Uterus (tissue), 4 donors: ENCODE data around the gene TTC39B. TPM values are rescaled to one million over a fixed set of nuclear protein-coding genes. Genes with fewer than 3 reads are reported as not detected.
"Not testable (repeated sequence)": the region's sequence is repeated elsewhere in the genome, so short reads cannot be mapped to it uniquely, and the experiment has no call there.

Experiments
- DNase-seq, 2 donors: peaks; one replicate each; pipeline ENCODE4 v3.0.0-alpha.2; 2019 to 2020
- H3K27ac ChIP-seq, 2 donors: fragments of 200-600 bp; sonication (generic); 1 replicate in 1 of 2; 2 replicates in 1 of 2; pipeline ENCODE4 v1.5.1; 2016 to 2018
- H3K27me3 ChIP-seq, 2 donors: fragments of 200-600 bp; sonication (generic); one replicate each; pipeline ENCODE4 v1.5.1; 2018 to 2019; ENCODE audit warnings: control low read depth in 1 of 2
- H3K36me3 ChIP-seq, 2 donors: fragments of 200-600 bp; sonication (generic); one replicate each; pipeline ENCODE4 v1.5.1; 2019; ENCODE audit warnings: control low read depth in 1 of 2
- H3K4me1 ChIP-seq, 2 donors: fragments of 200-600 bp; sonication (generic); one replicate each; pipeline ENCODE4 v1.5.1; 2018 to 2019; ENCODE audit warnings: control low read depth in 1 of 2
- H3K4me3 ChIP-seq, 2 donors: fragments of 200-600 bp; sonication (generic); 1 replicate in 1 of 2; 2 replicates in 1 of 2; pipeline ENCODE4 v1.5.1; 2018 to 2019; ENCODE audit warnings: mild to moderate bottlenecking in 1 of 2
- H3K9me3 ChIP-seq, 2 donors: fragments of 200-600 bp; sonication (generic); one replicate each; pipeline ENCODE4 v1.5.1; 2019; ENCODE audit warnings: control low read depth in 1 of 2
- CTCF ChIP-seq, 4 experiments: fragments of 200-600 bp in 2 of 4; fragments of 450-650 bp in 2 of 4; sonication (generic) in 2 of 4; IDR thresholded peaks; one replicate each; pipeline ENCODE4 v1.5.1; 2016 to 2019; ENCODE audit warnings: antibody characterized with exemption in 4 of 4, mild to moderate bottlenecking in 2 of 4, moderate library complexity in 1 of 4
- POLR2A ChIP-seq, 2 donors: fragments of 450-650 bp; IDR thresholded peaks; one replicate each; pipeline ENCODE4 v1.6.1; 2016; ENCODE audit warnings: antibody characterized with exemption in 2 of 2, mild to moderate bottlenecking in 1 of 2, moderate library complexity in 1 of 2
- intact Hi-C: fragments of 100-400 bp; cut with DNase I; formaldehyde crosslinking; loops from one replicate; pipeline ENCODE4 v1.15.1; 2023; ENCODE audit warnings: low total_unique reads
- total RNA-seq, 4 donors: library from RNA; depleted of rRNA in 3 of 4; stranded (reverse); fragments of >200 nt in 3 of 4; gene quantifications; one replicate each; pipeline versions ENCODE4 v1.1.0 to v1.2.4, GENCODE V29; 2014 to 2023
- donor health status: DM: yes; HTN: yes; CAD: no.

The TTC39B gene
- total RNA-seq, 4 donors from 2014 or later, result 14.1 to 21.9 (median 19.6) TPM

DNA sequence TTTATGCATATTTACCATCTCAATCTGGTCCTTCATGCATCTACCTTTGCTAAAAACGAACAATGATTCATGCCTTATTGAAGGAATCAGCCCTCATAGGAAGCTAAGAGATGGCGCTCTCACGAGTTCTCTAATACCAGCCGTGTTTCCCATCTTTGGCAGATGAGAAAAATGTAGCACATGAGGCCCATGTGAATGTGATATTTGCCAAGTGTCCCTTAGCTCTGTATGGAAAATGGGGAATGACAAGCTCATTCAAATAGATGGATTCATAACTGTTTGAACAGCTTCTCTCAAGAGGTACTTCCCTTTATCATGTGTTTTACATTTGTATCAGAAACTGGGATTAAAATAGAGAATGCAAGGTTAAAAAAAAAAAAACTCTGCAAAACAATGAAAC is 66.1 kb downstream of the TTC39B start:
- Histone ChIP-seq H3K9me3 (no peaks in the 10 kb centered on the region), H3K36me3 (no peaks in the 10 kb centered on the region), H3K4me1 (peaks cover 0 to 3% of the 10 kb centered on the region in 2 donors), H3K27me3 (no peaks in the 10 kb centered on the region), H3K27ac (no peak overlapping the region), H3K4me3 (no peak overlapping the region)
- DNase-seq, result no peak
- no peak for TF ChIP-seq POLR2A (IDR thresholded peaks at IDR 0.05)
- TF ChIP-seq CTCF (IDR thresholded peaks at IDR 0.05), result no peak
- intact Hi-C loops, result no loop called here

GRCh38 chr9:15239816-15240215 is 67.2 kb downstream of the TTC39B start:
- no peak for DNase-seq
- TF ChIP-seq CTCF (IDR thresholded peaks at IDR 0.05) (no peak), POLR2A (IDR thresholded peaks at IDR 0.05) (no peak)
- no peaks in the 10 kb centered on the region for H3K27me3 ChIP-seq
- H3K4me1 ChIP-seq, result peaks cover 0 to 3% of the 10 kb centered on the region in 2 donors
- no peaks in the 10 kb centered on the region for H3K9me3 ChIP-seq
- intact Hi-C loops, result no loop called here
- H3K27ac ChIP-seq, result peak overlapping the region; percentile 48 to 55
- no peak overlapping the region for H3K4me3 ChIP-seq
- H3K36me3 ChIP-seq, result no peaks in the 10 kb centered on the region

GRCh38 chr9:15238646-15239045 is 68.4 kb downstream of the TTC39B start:
- intact Hi-C loops, result no loop called here
- Histone ChIP-seq H3K4me1 (peaks cover 0 to 3% of the 10 kb centered on the region in 2 donors), H3K27me3 (no peaks in the 10 kb centered on the region), H3K27ac (peak overlapping the region; percentile 3 to 48), H3K9me3 (no peaks in the 10 kb centered on the region), H3K4me3 (no peak overlapping the region), H3K36me3 (no peaks in the 10 kb centered on the region)
- DNase-seq, result no peak
- TF ChIP-seq POLR2A (IDR thresholded peaks at IDR 0.05) (no peak), CTCF (IDR thresholded peaks at IDR 0.05) (no peak)

GRCh38 chr9:15235658-15236057 is 71.4 kb downstream of the TTC39B start:
- Histone ChIP-seq H3K4me3 (no peak overlapping the region), H3K27ac (no peak overlapping the region), H3K36me3 (no peaks in the 10 kb centered on the region), H3K9me3 (no peaks in the 10 kb centered on the region), H3K27me3 (no peaks in the 10 kb centered on the region), H3K4me1 (no peaks in the 10 kb centered on the region)
- TF ChIP-seq CTCF (IDR thresholded peaks at IDR 0.05) (no peak), POLR2A (IDR thresholded peaks at IDR 0.05) (no peak)
- DNase-seq, result no peak
- intact Hi-C loops, result no loop called here

GRCh38 chr9:15233941-15234490 is 73.0 kb downstream of the TTC39B start:
- H3K4me3 ChIP-seq, intact Hi-C loops, H3K4me1 ChIP-seq, DNase-seq, H3K36me3 ChIP-seq, H3K27ac ChIP-seq, H3K9me3 ChIP-seq, H3K27me3 ChIP-seq: not testable (repeated sequence)

- H3K36me3 ChIP-seq, H3K4me1 ChIP-seq, H3K27me3 ChIP-seq, H3K4me3 ChIP-seq, H3K9me3 ChIP-seq, DNase-seq, H3K27ac ChIP-seq, intact Hi-C loops: not testable (repeated sequence)
Observed at GRCh38 chr9:15232706-15233280, 74.2 kb downstream of the TTC39B start.
